IPS-11a (cell line): ENCODE results near the gene CIBAR2.

ENCODE experiments used
- H3K4me3 ChIP-seq: one replicate; pipeline ENCODE4 v1.5.1; 2013; ENCODE audit warnings: low read depth, low read length, control low read depth

Gene CIBAR2

GRCh38 chr16:85112364-85112763, at the start of gene CIBAR2:
Gene CIBAR2 (minus strand): TSS chr16:85112472. CDS start chr16:85112352, 120 bp downstream.
- no peak within 1 kb of the TSS for H3K4me3 ChIP-seq

GRCh38 chr16:85159179-85159980, 47.1 kb upstream of the CIBAR2 start:
- no peak overlapping the region for H3K4me3 ChIP-seq

DNA sequence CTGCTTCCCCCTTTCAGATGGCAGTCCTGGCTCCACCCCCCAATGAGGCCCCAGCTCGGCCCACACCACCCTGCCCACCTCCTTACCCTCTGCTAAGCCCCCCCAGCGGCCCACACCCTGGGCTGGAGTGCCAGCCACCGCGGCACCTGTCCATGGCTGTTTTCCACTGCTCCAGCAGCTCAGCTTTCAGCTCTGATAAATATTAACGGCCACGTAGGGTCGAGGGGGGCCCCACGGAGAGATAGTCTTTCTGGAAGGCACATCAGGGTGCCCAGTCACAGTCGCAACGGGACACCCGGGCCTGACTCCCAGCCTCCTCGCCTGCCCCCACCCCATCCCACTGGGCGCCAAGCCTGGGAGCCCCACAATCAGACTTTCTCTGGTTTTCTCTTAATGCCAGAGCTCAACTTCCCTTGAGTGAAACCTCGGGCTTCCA, 46.5 kb upstream of the CIBAR2 start:
- H3K4me3 ChIP-seq = no peak overlapping the region

DNA sequence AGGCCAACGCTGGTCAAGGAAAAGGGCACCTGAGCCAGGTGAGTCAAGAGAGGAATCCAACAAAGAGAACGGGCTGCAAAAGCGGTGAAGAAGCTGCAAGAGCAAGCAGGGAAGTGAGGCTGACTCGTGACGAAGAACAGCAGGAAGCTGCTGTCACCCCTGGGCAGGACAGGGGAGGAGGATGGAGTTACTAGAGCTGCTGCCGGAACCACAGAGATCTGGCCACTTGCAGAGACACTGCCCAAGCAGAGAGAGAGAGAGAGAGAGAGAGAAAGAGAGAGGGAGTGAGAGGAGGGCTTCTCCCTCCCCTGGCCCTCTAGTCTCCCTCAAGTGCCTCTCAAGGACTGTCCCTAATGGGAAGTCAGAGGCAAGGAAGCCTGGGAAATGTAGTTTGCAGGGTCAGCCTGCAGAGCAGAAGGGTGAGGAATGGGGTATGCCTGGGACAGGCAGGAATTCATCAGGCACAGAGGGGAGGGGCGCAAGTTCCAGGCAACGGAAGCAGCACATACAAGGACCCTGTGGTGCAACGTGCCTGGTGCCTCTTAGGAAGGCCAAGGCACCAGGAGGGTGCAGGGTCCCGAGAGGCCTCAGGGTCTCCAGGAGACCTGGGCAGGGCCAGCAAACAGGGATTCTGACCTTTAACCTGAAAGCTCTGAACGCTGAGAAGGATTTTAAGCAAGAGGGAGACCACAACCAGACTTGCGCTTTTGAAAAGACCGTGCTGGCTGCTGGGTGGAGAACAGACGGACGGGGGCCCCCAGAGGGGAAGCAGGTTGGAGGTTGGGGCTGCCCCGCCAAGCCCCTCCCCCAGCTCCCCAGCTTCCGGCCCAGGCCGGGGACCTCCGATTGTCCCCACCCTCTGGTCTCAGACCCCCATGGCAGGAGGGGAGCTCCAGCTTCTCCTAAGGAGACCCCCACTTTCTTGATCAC, 45.8 kb upstream of the CIBAR2 start:
- H3K4me3 ChIP-seq = no peak overlapping the region

GRCh38 chr16:85157372-85157771, 45.1 kb upstream of the CIBAR2 start:
- H3K4me3 ChIP-seq = no peak overlapping the region

- H3K4me3 ChIP-seq = no peak overlapping the region
Measured at GRCh38 chr16:85156869-85157268, 44.6 kb upstream of the CIBAR2 start.

DNA sequence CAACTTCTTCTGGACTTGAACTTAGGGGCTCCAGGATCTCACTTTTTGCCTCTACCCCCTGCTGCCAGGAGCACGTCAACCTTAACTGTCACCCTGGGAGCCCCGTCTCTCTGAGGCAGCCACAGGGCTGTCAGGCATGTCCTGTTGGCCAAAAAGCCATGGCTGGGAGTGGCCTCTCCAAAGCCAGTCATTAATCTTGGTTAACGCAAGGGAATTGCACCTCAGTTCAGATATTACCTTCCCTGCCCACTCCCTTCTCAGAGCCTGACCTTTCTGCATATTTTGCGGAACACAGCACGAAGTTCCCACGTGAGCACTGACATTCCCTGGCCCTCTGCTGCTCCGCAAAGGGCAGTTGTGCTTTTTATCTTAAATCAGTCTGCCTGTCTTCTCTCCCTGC, 44.2 kb upstream of the CIBAR2 start:
- H3K4me3 ChIP-seq = no peak overlapping the region

DNA sequence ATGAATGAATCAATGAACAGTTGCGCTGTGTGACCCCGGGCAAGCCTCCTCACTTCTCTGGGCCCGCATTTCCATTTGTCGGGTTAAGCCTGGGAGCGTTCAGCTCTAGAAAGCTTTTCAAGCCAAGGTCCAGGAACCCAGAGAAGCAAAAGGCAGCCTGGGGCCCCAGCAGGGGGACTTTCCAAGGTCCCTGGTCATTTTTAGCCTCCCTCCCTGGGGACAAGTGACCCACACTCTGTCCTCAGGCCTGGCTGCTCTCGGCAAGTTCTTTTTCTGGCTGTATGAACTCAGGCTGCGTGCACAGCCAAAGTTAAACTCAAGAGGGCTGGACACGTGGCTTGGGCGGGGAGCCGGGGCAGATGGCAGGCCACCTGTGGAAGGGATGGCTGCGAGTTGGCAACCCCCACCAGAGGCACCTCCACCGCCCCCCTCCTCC, 41.4 kb upstream of the CIBAR2 start:
- no peak overlapping the region for H3K4me3 ChIP-seq

- no peak overlapping the region for H3K4me3 ChIP-seq
Measured at GRCh38 chr16:85153046-85153445, 40.8 kb upstream of the CIBAR2 start.

DNA sequence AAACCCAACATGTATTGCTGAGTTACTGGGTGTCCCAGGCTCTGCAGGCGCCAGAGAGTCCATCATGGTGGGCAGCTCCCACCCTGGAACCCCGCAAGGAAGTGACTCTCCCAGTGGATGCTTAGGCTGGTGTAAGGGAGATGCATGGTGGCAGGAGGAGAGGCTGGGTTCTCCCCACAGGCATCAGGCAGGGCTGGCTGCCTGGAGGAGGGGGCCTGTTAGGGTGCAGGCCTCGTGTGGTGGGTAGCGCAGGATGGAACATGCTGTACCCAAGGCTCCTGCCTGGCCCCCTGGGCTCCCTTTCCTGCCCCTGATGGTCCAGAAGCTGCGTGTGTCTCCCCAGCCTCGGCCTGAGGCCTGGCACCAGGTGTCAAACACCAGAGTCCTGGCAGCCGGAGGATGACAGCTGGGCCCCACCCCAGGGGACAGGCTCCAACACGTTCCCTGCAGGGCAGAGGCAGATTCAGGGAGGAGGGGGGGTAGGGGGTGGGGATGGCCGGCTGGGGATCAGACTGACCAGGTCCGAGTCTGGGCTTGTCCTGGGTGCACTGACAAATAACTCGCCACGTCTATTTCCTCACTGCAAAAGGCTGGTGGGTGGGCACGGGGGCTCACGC, 40.2 kb upstream of the CIBAR2 start:
- H3K4me3 ChIP-seq = no peak overlapping the region

DNA sequence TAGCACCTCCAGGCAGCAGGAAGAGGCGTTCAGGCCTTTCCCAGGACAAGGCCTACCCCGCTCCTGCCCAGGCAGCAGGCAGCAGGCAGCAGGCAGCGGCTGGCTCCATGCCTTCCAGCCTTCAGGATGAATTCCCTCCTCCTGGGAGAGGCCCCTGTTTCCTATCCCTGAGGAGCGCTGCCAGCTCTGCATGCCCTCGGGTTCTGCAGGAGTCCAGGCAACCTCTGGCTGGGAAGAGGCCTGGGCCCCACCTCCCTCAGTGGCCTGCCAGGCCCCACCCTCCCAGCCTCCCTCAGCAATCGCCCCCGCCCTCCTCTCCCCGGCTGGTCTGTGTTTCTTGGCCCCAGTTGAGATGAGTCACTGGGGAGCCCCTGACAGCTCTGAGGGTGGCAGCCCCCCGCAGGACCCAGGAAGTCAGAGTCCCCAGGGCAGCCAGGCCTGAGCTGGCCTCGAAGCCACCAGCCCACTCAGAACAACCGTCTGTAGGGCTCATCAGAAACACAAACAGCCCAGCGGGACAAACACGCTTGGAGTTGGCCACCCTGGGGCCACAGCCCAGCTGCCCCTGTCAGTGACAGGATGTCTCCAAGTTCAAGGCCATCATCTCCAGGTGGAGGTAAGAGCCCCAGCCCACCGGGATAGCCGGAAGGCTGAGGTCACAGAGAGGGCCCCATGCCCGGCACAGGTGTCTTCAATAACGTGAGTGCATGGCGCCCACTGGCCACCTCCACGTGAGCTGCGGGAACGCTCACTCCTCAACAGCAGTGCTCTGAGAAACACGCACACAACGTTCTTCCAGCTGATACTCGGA, 39.5 kb upstream of the CIBAR2 start:
- H3K4me3 ChIP-seq = no peak overlapping the region

DNA sequence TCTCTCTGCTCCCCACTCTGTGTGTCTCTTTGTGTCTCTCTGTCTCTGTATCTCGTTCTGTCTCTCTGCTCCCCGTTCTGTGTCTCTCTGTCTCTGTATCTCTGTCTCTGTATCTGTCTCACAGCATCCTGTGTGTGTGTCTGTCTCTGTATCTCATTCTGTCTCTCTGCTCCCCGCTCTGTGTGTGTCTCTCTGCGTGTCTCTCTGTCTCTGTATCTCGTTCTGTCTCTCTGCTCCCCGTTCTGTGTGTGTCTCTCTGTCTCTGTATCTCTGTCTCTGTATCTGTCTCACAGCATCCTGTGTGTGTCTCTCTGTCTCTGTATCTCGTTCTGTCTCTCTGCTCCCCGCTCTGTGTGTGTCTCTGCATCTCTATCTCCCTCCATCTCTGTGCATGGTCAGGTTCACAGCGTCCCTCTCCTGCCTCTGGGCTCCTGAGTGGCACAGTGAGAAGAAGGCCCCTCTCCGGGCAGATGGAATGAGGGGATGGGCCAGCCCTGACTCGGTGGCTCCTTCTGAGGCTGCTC, 38.9 kb upstream of the CIBAR2 start:
- no peak overlapping the region for H3K4me3 ChIP-seq

DNA sequence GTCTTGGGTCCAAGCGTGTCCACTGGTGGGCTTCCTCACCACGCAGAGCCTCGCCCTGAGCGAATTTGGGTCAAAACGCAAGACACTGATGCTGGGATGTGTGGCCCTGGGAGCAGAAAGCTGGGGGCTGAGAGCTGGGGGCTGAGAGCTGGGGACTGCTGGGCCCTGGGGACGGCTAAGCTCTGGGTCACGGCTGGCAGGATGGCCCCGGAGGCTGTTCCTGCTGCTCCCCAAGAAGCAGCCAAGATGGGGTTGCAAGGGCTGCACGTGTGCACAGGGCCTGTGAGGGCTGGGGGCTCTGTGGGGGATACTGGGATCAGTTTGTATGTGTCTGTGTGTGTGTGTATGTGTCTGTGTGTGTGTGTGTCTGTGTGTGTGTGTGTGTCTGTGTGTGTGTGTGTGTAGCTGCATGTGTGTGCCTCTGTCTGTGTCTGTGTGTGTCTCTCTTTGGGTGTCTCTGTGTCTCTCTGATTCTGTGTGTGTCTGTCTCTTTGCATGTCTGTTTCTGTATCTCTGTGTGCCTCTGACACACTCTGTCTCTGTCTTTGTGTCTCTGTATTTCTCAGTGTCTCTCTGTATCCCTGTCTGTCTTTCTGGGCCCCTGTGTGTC, 38.2 kb upstream of the CIBAR2 start:
- H3K4me3 ChIP-seq = no peak overlapping the region

DNA sequence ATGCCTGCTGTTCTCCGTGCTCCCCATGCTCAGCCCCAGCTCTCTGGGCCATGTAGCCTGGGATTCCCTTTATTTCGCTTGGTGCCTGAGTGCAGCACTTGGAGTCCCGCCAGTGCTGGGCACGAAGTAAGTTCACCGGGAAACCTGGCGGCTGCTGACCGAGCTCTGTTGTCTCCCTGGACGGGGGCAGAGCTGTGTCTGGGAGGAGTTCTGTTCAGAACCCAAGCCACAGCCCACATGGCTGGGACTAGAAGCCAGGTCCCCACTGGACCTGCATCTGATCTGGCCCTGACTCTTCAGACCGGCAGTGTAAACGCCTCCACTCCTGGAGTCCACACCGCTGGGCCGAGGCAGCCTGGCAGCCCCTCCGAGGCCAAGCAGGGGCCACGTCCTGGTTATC, 37.5 kb upstream of the CIBAR2 start:
- H3K4me3 ChIP-seq = no peak overlapping the region

DNA sequence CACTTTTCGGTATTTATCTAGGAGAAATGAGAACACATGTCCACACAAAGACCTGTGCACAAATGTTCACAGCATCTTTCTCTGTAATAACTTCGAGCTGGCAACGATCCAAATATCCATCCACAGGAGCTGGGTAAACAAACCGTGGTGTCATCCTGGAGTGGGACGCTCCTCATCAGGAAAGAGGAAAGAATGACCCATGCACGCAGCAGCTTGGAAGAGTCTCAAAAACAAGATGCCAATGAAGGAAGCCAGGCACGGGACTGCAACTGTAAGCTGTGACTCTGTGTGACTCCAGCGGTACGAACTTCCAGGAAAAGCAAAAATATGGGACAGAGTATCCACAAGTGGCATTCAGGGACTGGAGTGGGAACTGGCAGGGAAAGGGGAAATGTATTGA, 36.7 kb upstream of the CIBAR2 start:
- no peak overlapping the region for H3K4me3 ChIP-seq

DNA sequence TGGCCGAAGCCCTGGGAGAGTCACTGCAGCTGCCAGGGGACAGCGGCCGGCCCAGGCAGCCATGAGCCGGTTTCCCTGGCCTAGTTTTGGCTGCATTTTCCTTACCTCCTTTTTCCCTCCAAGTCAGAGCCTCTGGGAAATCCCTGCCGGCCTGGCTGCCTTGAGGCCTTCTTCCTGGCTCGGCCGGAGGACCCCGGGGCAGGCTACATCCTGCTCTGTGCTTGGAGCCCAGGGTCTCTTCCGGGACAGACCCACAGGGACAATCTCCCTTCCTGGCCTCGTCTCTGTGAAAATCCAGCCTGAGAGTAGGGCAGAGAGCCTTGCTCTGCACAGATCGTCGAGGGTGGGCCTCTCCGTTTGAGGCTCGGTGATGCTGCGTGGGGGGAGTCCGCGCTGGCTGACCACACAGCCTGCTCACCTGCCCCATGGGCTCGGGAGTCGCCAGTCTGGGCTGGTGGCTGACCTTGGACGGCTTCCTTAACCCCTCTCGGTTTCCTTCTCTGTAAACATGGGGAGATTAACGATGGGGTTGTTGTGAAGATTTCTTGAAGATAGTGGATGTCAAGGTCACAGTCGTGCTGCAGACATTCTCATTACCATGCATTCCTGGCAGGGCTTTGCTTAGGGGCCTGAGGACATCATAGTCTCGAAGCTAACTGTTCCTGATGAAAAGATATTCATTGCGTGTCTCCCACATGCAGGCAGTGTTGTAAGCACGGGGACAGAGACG, 34.8 kb upstream of the CIBAR2 start:
- H3K4me3 ChIP-seq = no peak overlapping the region

- H3K4me3 ChIP-seq = no peak overlapping the region
Measured at GRCh38 chr16:85146532-85146797, 34.2 kb upstream of the CIBAR2 start.

GRCh38 chr16:85145734-85146531, 33.7 kb upstream of the CIBAR2 start:
- H3K4me3 ChIP-seq = no peak overlapping the region

DNA sequence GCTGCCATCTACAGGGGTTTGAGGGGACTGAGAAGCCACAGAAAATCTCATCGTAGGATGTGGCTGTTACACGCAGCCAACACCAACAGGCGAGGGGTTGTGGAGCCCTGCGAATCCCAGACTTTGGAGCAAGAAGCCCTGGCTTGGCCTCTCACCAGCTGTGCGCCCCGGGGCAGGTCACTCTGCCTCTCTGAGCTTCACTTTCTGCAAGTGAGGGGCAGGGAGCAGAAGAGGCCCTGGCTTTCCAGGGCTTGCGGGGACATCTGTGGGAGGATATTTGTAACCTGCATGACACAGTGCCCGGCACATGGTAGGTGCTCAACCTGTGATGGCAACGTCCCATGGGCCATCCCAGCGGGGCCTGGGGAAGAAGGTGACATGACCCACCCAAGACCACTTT, 32.9 kb upstream of the CIBAR2 start:
- no peak overlapping the region for H3K4me3 ChIP-seq
